ENCODE measurements around the gene SCGB3A1.

DNA sequence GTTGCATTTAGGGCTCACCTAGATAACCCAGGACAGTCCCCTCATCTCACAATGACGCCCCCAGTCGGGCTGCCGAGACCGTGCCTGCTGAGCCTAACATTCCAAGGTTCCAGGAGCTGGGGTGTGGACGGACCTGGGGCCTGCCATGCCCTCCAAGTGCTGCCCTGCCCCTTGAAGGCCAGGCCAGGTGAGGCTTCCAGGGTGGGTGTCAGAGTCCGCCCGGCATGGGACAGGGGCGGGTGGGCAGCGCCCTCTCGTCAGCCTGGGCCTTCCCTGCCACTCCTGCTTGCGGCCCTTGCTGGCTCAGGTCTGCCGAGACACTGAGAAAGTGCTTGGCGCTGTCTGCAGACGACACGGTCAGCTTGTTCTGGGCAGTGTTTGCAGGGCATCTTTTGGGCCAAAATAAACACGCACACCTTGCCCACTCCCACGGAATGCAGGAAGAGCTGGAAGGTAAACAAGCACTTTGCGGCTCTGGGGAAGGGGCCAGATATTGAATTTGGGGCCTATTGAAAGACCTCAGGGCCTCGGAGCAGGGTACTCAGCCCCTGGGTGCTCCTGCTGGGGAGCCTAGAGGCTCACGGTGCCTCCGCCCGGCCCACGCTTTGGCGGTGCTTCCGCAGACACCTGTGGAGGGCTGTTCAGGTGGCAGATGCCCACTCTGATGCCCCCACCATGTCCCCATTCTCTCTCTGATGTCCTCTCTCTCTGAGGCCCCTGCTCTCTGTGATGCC is 4.2 kb upstream of the SCGB3A1 start:
- TF ChIP-seq YY1 (IDR thresholded peaks at IDR 0.05; ENCODE audit: low read depth), result no peak
- TF ChIP-seq EP300 (IDR thresholded peaks at IDR 0.05; ENCODE audit: borderline replicate concordance), result no peak
- no peak for TF ChIP-seq TCF12 (IDR thresholded peaks at IDR 0.05; ENCODE audit: low read depth)
- no peak for TF ChIP-seq REST (IDR thresholded peaks at IDR 0.05; ENCODE audit: low read depth)
- no peak for TF ChIP-seq TAF1 (IDR thresholded peaks at IDR 0.05; ENCODE audit: low read depth)
- TF ChIP-seq MAX (IDR thresholded peaks at IDR 0.05), result no peak

All from Ishikawa (cell line).